KMS-11 (cell line): ENCODE results near the gene ATP1A1.

Experiments
- H2AFZ ChIP-seq: fragments of 200-600 bp; sonication (generic); 2 replicates; pipeline ENCODE4 v1.6.1; 2016; ENCODE audit warnings: antibody characterized with exemption, mixed run types, low read depth
- H3K27ac ChIP-seq: fragments of 200-600 bp; sonication (generic); 2 replicates; pipeline ENCODE4 v1.6.1; 2016; ENCODE audit warnings: mild to moderate bottlenecking, mixed run types
- H3K27me3 ChIP-seq: fragments of 200-600 bp; sonication (generic); 2 replicates; pipeline ENCODE4 v1.6.1; 2017; ENCODE audit warnings: mild to moderate bottlenecking, low read depth, mixed run types, moderate library complexity; ENCODE audit not compliant: insufficient read depth
- H3K36me3 ChIP-seq: fragments of 200-600 bp; sonication (generic); 2 replicates; pipeline ENCODE4 v1.6.1; 2017; ENCODE audit warnings: mild to moderate bottlenecking, mixed run types; ENCODE audit not compliant: insufficient read depth
- H3K4me1 ChIP-seq: fragments of 200-600 bp; sonication (generic); 2 replicates; pipeline ENCODE4 v1.6.1; 2016; ENCODE audit warnings: mild to moderate bottlenecking, low read depth, mixed run types; ENCODE audit not compliant: poor library complexity, severe bottlenecking
- H3K4me2 ChIP-seq: fragments of 200-600 bp; sonication (generic); 2 replicates; pipeline ENCODE4 v1.7.0; 2016; ENCODE audit warnings: mild to moderate bottlenecking, mixed run types
- H3K4me3 ChIP-seq: fragments of 200-600 bp; sonication (generic); IDR thresholded peaks from 2 replicates; pipeline ENCODE4 v1.6.1; 2017; ENCODE audit warnings: low read depth, low read length, mixed read lengths; ENCODE audit not compliant: insufficient read depth
- H3K79me2 ChIP-seq: fragments of 200-600 bp; sonication (generic); 2 replicates; pipeline ENCODE4 v1.6.1; 2016; ENCODE audit warnings: low read depth, mixed run types; ENCODE audit not compliant: insufficient read depth
- H3K9ac ChIP-seq: fragments of 200-600 bp; sonication (generic); 2 replicates; pipeline ENCODE4 v1.6.1; 2016; ENCODE audit warnings: mild to moderate bottlenecking, mixed run types
- H4K20me1 ChIP-seq: fragments of 200-600 bp; sonication (generic); 2 replicates; pipeline ENCODE4 v1.6.1; 2016; ENCODE audit warnings: mild to moderate bottlenecking, mixed run types; ENCODE audit not compliant: insufficient read depth
- CTCF ChIP-seq: fragments of 200-600 bp; sonication (generic); conservative IDR thresholded peaks from 2 replicates; pipeline ENCODE4 v1.6.1; 2017; ENCODE audit warnings: low read depth, mild to moderate bottlenecking, antibody characterized with exemption, low read length, moderate library complexity, mixed read lengths

The ATP1A1 gene

GRCh38 chr1:116365353-116365780, 7.7 kb upstream of the ATP1A1 start:
- H3K4me2 ChIP-seq: no peak overlapping the region
- no peak overlapping the region for H2AFZ ChIP-seq
- no peak for TF ChIP-seq CTCF
- H3K27me3 ChIP-seq: no peaks in the 10 kb centered on the region
- H3K9ac ChIP-seq: no peak overlapping the region
- no peaks in the 10 kb centered on the region for H3K79me2 ChIP-seq
- H3K4me3 ChIP-seq: no peak overlapping the region
- peaks cover 30% of the 10 kb centered on the region for H3K4me1 ChIP-seq
- H3K36me3 ChIP-seq: no peaks in the 10 kb centered on the region
- no peaks in the 10 kb centered on the region for H4K20me1 ChIP-seq
- H3K27ac ChIP-seq: no peak overlapping the region

- no peak overlapping the region for H3K27ac ChIP-seq
- H3K4me2 ChIP-seq: no peak overlapping the region
- H3K36me3 ChIP-seq: no peaks in the 10 kb centered on the region
- H3K27me3 ChIP-seq: no peaks in the 10 kb centered on the region
- no peak overlapping the region for H3K4me3 ChIP-seq
- peaks cover 30% of the 10 kb centered on the region for H3K4me1 ChIP-seq
- H3K9ac ChIP-seq: no peak overlapping the region
- TF ChIP-seq CTCF: no peak
- H4K20me1 ChIP-seq: no peaks in the 10 kb centered on the region
- no peaks in the 10 kb centered on the region for H3K79me2 ChIP-seq
- no peak overlapping the region for H2AFZ ChIP-seq
Measured at GRCh38 chr1:116365857-116366256, 7.2 kb upstream of the ATP1A1 start.

GRCh38 chr1:116367256-116367945, 5.6 kb upstream of the ATP1A1 start:
- peak overlapping the region; percentile 57 for H3K4me2 ChIP-seq
- peaks cover 30% of the 10 kb centered on the region for H3K4me1 ChIP-seq
- H3K4me3 ChIP-seq: no peak overlapping the region
- no peak overlapping the region for H3K9ac ChIP-seq
- TF ChIP-seq CTCF: no peak
- no peaks in the 10 kb centered on the region for H3K79me2 ChIP-seq
- no peaks in the 10 kb centered on the region for H3K27me3 ChIP-seq
- peak overlapping the region; percentile 35 for H2AFZ ChIP-seq
- H3K36me3 ChIP-seq: no peaks in the 10 kb centered on the region
- H4K20me1 ChIP-seq: no peaks in the 10 kb centered on the region
- peak overlapping the region; percentile 26 for H3K27ac ChIP-seq

- no peaks in the 10 kb centered on the region for H3K36me3 ChIP-seq
- H3K27me3 ChIP-seq: no peaks in the 10 kb centered on the region
- peak overlapping the region; percentile 26; the same call in 1 of the 2 replicates for H3K27ac ChIP-seq
- H4K20me1 ChIP-seq: no peaks in the 10 kb centered on the region
- no peak overlapping the region for H3K9ac ChIP-seq
- H3K79me2 ChIP-seq: no peaks in the 10 kb centered on the region
- no peak overlapping the region for H3K4me3 ChIP-seq
- peaks cover 30% of the 10 kb centered on the region for H3K4me1 ChIP-seq
- no peak for TF ChIP-seq CTCF
- peak overlapping the region; percentile 35 for H2AFZ ChIP-seq
- peak overlapping the region; percentile 57 for H3K4me2 ChIP-seq
Measured at GRCh38 chr1:116368241-116368640, 4.8 kb upstream of the ATP1A1 start.
